Hepatocyte (in vitro differentiated cells): ENCODE data around the gene RYK. TPM values are rescaled to one million over a fixed set of nuclear protein-coding genes. Genes with fewer than 3 reads are reported as not detected.

Experiments
- DNase-seq: peaks from one replicate; pipeline ENCODE4 v3.0.0-alpha.2; 2016; ENCODE audit warnings: low spot score
- H2AFZ ChIP-seq: fragments of 200-600 bp; sonication (generic); 2 replicates; pipeline ENCODE4 v1.6.0; 2016; ENCODE audit warnings: antibody characterized with exemption, mild to moderate bottlenecking
- H3K27ac ChIP-seq: fragments of 200-600 bp; sonication (generic); 2 replicates; pipeline ENCODE4 v1.5.1; 2016; ENCODE audit warnings: mild to moderate bottlenecking
- H3K27me3 ChIP-seq: fragments of 200-600 bp; sonication (generic); 2 replicates; pipeline ENCODE4 v1.6.1; 2016
- H3K36me3 ChIP-seq: fragments of 200-600 bp; sonication (generic); replicated peaks from 2 replicates; pipeline ENCODE4 v1.5.1; 2016; ENCODE audit warnings: low read depth; ENCODE audit not compliant: insufficient read depth
- H3K4me1 ChIP-seq: fragments of 200-600 bp; sonication (generic); 2 replicates; pipeline ENCODE4 v1.5.1; 2016; ENCODE audit warnings: mild to moderate bottlenecking, moderate library complexity; ENCODE audit not compliant: insufficient read depth
- H3K4me2 ChIP-seq: fragments of 200-600 bp; sonication (generic); 2 replicates; pipeline ENCODE4 v1.6.0; 2016
- H3K4me3 ChIP-seq: fragments of 200-600 bp; sonication (generic); 2 replicates; pipeline ENCODE4 v1.5.1; 2016; ENCODE audit warnings: mild to moderate bottlenecking
- H3K79me2 ChIP-seq: fragments of 200-600 bp; sonication (generic); 2 replicates; pipeline ENCODE4 v1.6.0; 2017; ENCODE audit warnings: mild to moderate bottlenecking
- H3K9me2 ChIP-seq: fragments of 200-600 bp; sonication (generic); replicated peaks from 2 replicates; pipeline ENCODE4 v1.6.0; 2017; ENCODE audit warnings: mild to moderate bottlenecking; ENCODE audit not compliant: insufficient read depth
- H3K9me3 ChIP-seq: fragments of 200-600 bp; sonication (generic); 2 replicates; pipeline ENCODE4 v1.5.1; 2016; ENCODE audit warnings: low read depth, mild to moderate bottlenecking
- H4K20me1 ChIP-seq: fragments of 200-600 bp; sonication (generic); 2 replicates; pipeline ENCODE4 v1.6.0; 2016; ENCODE audit warnings: mild to moderate bottlenecking; ENCODE audit not compliant: insufficient read depth, poor library complexity, severe bottlenecking
- EZH2 ChIP-seq: fragments of 200-600 bp; sonication (generic); IDR thresholded peaks from 2 replicates; pipeline ENCODE4 v1.6.1; 2016; ENCODE audit warnings: antibody characterized with exemption, mild to moderate bottlenecking, borderline replicate concordance
- EZH2phosphoT487 ChIP-seq: fragments of 200-600 bp; sonication (generic); IDR thresholded peaks from one replicate; pipeline ENCODE4 v1.6.1; 2018; ENCODE audit warnings: antibody characterized with exemption, mild to moderate bottlenecking, low read depth, moderate library complexity; ENCODE audit not compliant: unreplicated experiment, severe bottlenecking
- WGBS: methylation state at CpG from one replicate; pipeline ENCODE4 v1.1.6; 2016; ENCODE audit warnings: low lambda C conversion rate; ENCODE audit errors: missing lambda C conversion rate; 5-methylcytosine and 5-hydroxymethylcytosine counted together
- polyA plus RNA-seq: library from polyadenylated mRNA; unstranded; fragments of >200 nt; fragmentation: Nextera tagmentation; extraction: Ambion mirVana; gene quantifications from 2 replicates; pipeline ENCODE4 v1.2.1, GENCODE V29; 2016
- total RNA-seq: library from RNA; depleted of rRNA; stranded (reverse); fragments of >200 nt; gene quantifications from 2 replicates; pipeline ENCODE4 v1.2.3, GENCODE V29; 2014
- TF ChIP-seq, protein P1 (sequence below): fragments of 200-600 bp; sonication (generic); IDR thresholded peaks from 2 replicates; pipeline ENCODE4 v1.5.1; 2016; ENCODE audit warnings: antibody characterized with exemption, mild to moderate bottlenecking; ENCODE audit not compliant: poor library complexity

RYK gene
- total and polyA plus RNA-seq, 2 experiments from 2014 or later, result 56.5 to 102 TPM

DNA sequence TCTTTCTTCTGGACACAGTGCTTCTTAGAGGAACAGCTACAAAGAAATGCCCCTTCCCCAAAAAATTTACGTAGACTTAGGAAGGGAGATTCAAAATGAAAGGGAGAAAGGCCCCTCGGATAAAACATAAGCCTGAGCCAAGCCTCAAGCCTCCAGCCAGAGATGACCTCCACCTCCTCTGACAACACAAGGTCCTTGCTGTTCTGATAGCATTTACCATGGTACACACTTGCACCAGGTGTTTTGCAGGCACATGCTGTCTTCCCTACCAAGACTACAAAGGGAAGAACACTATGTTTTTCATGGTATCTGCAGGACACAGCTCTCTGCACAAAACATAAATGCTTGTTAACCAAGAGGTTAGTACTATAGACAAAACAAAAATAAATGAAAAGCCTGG is 27.8 kb downstream of the RYK start:
- Histone ChIP-seq H3K27me3 (no peaks in the 10 kb centered on the region), H3K36me3 (no peaks in the 10 kb centered on the region), H3K4me2 (no peak overlapping the region), H3K9me3 (no peaks in the 10 kb centered on the region), H3K4me3 (no peak overlapping the region), H3K27ac (no peak overlapping the region), H3K79me2 (peaks cover 99% of the 10 kb centered on the region), H3K9me2 (no peaks in the 10 kb centered on the region), H4K20me1 (peaks cover 53% of the 10 kb centered on the region), H3K4me1 (peaks cover 6% of the 10 kb centered on the region), H2AFZ (no peak overlapping the region)
- DNase-seq, result no peak
- TF ChIP-seq EZH2 (no peak), EZH2phosphoT487 (no peak)
- TF ChIP-seq, protein P1, sequence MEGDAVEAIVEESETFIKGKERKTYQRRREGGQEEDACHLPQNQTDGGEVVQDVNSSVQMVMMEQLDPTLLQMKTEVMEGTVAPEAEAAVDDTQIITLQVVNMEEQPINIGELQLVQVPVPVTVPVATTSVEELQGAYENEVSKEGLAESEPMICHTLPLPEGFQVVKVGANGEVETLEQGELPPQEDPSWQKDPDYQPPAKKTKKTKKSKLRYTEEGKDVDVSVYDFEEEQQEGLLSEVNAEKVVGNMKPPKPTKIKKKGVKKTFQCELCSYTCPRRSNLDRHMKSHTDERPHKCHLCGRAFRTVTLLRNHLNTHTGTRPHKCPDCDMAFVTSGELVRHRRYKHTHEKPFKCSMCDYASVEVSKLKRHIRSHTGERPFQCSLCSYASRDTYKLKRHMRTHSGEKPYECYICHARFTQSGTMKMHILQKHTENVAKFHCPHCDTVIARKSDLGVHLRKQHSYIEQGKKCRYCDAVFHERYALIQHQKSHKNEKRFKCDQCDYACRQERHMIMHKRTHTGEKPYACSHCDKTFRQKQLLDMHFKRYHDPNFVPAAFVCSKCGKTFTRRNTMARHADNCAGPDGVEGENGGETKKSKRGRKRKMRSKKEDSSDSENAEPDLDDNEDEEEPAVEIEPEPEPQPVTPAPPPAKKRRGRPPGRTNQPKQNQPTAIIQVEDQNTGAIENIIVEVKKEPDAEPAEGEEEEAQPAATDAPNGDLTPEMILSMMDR, result no peak
- WGBS, result 86% methylated on average over 2 of the region's 2 CpGs

DNA sequence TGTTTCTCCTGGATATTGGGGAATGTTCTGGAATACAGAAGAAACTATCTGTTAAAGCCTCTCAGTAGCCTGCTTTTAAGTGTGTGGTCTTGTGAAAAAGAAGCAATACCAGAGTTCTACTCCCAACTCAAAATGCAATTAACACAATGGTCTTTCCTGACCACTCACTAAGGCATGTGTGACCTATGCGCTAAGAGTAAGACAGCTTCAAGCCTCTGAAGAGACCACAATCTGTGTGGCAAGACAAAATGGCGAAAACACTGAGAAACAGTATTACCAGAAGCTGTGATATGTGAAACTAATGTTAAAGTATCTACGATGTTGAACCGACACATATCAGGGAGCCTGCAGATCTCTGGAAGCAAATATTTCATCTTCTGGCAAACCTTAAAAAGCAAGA is 33.8 kb downstream of the RYK start:
- H3K79me2 ChIP-seq, result peaks cover 82% of the 10 kb centered on the region

DNA sequence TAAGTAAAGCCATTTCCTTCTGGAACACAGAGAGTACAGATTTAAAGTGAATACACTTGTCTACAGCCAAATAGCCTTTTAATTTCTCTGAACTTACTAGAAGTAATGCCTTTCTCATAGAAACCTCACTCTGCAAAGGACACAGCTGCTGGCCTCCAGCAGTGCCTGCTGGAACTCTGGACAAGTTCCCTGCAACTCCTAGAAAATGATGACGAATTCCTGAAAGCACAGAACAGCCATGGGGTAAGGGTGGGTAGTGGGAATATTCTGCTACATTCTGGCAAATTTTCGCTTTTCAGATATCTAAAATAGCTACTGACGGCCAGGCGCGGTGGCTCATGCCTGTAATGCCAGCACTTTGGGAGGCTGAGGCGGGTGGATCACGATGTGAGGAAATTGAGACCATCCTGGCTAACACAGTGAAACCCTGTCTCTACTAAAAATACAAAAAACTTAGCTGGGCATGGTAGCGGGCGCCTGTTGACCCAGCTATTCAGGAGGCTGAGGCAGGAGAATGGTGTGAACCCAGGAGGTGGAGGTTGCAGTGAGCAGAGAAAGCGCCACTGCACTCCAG is 34.4 kb downstream of the RYK start:
- no peak for DNase-seq
- Histone ChIP-seq H3K4me2 (no peak overlapping the region), H3K4me3 (no peak overlapping the region), H3K27ac (no peak overlapping the region), H3K79me2 (peaks cover 77% of the 10 kb centered on the region), H3K36me3 (no peaks in the 10 kb centered on the region), H3K9me3 (no peaks in the 10 kb centered on the region), H3K4me1 (no peaks in the 10 kb centered on the region), H3K27me3 (no peaks in the 10 kb centered on the region), H4K20me1 (peaks cover 17% of the 10 kb centered on the region), H3K9me2 (no peaks in the 10 kb centered on the region), H2AFZ (no peak overlapping the region)
- TF ChIP-seq EZH2 (no peak), EZH2phosphoT487 (no peak)
- 97% methylated on average over 10 of the region's 10 CpGs for WGBS

More for the DNA sequence above, 33.8 kb downstream of the RYK start:
- WGBS, result 95% methylated on average over 4 of the region's 4 CpGs
- no peaks in the 10 kb centered on the region for H3K9me3 ChIP-seq
- peaks cover 18% of the 10 kb centered on the region for H4K20me1 ChIP-seq
- TF ChIP-seq, protein P1, result no peak
- TF ChIP-seq EZH2phosphoT487, result no peak
- no peak for TF ChIP-seq EZH2
- H2AFZ ChIP-seq, result no peak overlapping the region
- no peaks in the 10 kb centered on the region for H3K9me2 ChIP-seq
- no peak overlapping the region for H3K27ac ChIP-seq
- no peaks in the 10 kb centered on the region for H3K4me1 ChIP-seq
- no peaks in the 10 kb centered on the region for H3K36me3 ChIP-seq
- H3K4me2 ChIP-seq, result no peak overlapping the region
- no peak for DNase-seq
- H3K4me3 ChIP-seq, result no peak overlapping the region
- no peaks in the 10 kb centered on the region for H3K27me3 ChIP-seq

DNA sequence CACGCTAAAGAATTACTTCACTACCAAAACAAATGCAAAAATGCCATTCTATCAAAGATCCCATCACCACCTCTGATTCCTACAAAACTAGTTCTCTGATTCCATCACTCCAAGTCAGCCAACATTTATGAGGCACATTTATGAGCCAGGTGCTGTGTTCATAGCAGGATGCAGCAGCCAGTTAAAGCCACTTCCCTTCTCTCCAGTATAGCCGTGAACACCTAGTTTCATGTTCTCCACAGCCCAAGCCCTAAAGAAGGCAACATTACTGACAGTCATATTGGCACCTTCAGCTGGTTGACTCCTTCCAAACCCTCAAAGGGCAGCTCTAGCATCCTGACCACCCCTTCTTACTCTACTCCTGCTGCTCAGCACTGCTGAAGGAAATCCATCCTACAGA is 36.4 kb downstream of the RYK start:
- Histone ChIP-seq H3K4me2 (no peak overlapping the region), H3K4me3 (no peak overlapping the region), H3K27me3 (no peaks in the 10 kb centered on the region), H3K27ac (no peak overlapping the region), H3K9me2 (no peaks in the 10 kb centered on the region), H4K20me1 (peaks cover 17% of the 10 kb centered on the region), H3K79me2 (peaks cover 71% of the 10 kb centered on the region), H3K36me3 (peaks cover 3% of the 10 kb centered on the region), H2AFZ (no peak overlapping the region), H3K4me1 (no peaks in the 10 kb centered on the region), H3K9me3 (no peaks in the 10 kb centered on the region)
- no peak for DNase-seq
- TF ChIP-seq EZH2phosphoT487 (no peak), EZH2 (no peak)
- TF ChIP-seq, protein P1, result no peak
- WGBS, result 92% methylated on average over 2 of the region's 2 CpGs
